Heart right ventricle (tissue), 16 donors: ENCODE data around the gene GLIPR2. TPM values are rescaled to one million over a fixed set of nuclear protein-coding genes. Genes with fewer than 3 reads are reported as not detected.

Source experiments
- ATAC-seq, 8 donors: fragments of 200-7000 bp; cut with Tn5 transposase; one replicate each; pipeline ENCODE4 v1.9.1; 2020; ENCODE audit warnings: mild to moderate bottlenecking in 8 of 8, moderate library complexity in 8 of 8, moderate number of reproducible peaks in 1 of 8
- DNase-seq, 2 donors: peaks; one replicate each; pipeline ENCODE4 v3.0.0-alpha.2; 2020
- H3K27ac ChIP-seq, 10 donors: fragments of 200-600 bp; sonication (generic) in 2 of 10; one replicate each; pipeline versions ENCODE4 v1.5.0 to v1.8.0; 2020 to 2022; ENCODE audit warnings: mild to moderate bottlenecking in 3 of 10
- H3K27me3 ChIP-seq, 7 donors: fragments of 200-600 bp; one replicate each; pipeline ENCODE4 v1.8.0; 2021 to 2022; ENCODE audit warnings: mild to moderate bottlenecking in 2 of 7
- H3K36me3 ChIP-seq, 9 donors: fragments of 200-600 bp; sonication (generic) in 1 of 9; one replicate each; pipeline versions ENCODE4 v1.5.0 to v1.8.0; 2020 to 2022; ENCODE audit warnings: mild to moderate bottlenecking in 2 of 9
- H3K4me1 ChIP-seq, 9 donors: fragments of 200-600 bp; sonication (generic) in 1 of 9; one replicate each; pipeline versions ENCODE4 v1.5.0 to v1.8.0; 2020 to 2022; ENCODE audit warnings: mild to moderate bottlenecking in 4 of 9
- H3K4me3 ChIP-seq, 10 donors: fragments of 200-600 bp; sonication (generic) in 2 of 10; one replicate each; pipeline versions ENCODE4 v1.5.0 to v1.8.0; 2020 to 2022; ENCODE audit warnings: mild to moderate bottlenecking in 7 of 10, moderate library complexity in 2 of 10
- H3K9me3 ChIP-seq, 11 donors: fragments of 200-600 bp in 10 of 11; sonication (generic) in 2 of 11; one replicate each; pipeline versions ENCODE4 v1.5.0 to v1.8.0; 2013 to 2022; ENCODE audit warnings: mild to moderate bottlenecking in 2 of 11, control low read depth in 1 of 11, moderate library complexity in 1 of 11
- CTCF ChIP-seq, 9 donors: fragments of 200-600 bp; sonication (generic) in 2 of 9; IDR thresholded peaks; one replicate each; pipeline versions ENCODE4 v1.5.0 to v1.8.0; 2021 to 2022; ENCODE audit warnings: antibody characterized with exemption in 9 of 9, mild to moderate bottlenecking in 5 of 9, moderate library complexity in 1 of 9
- WGBS, 2 donors: extraction: QIAGEN DNeasy Blood & Tissue Kit; methylation state at CpG; one replicate each; pipeline ENCODE4 v1.1.7; 2013; ENCODE audit warnings: inconsistent platforms in 1 of 2; 5-methylcytosine and 5-hydroxymethylcytosine counted together
- intact Hi-C, 10 donors: fragments of 100-400 bp; cut with DNase I; formaldehyde crosslinking; loops; one replicate each; pipeline versions ENCODE4 v1.11.1 to v1.14.2; 2022
- polyA plus RNA-seq, 2 donors: library from polyadenylated mRNA; stranded (reverse); fragments of 200-250 nt; gene quantifications; one replicate each; pipeline ENCODE4 v1.2.3, GENCODE V29; 2013
- total RNA-seq, 10 donors: library from RNA; stranded (reverse); fragmentation: NEBNext Ultra II Directional in 3 of 10; extraction: Animal tissue kit (Norgen Biotek cat#: 25700) in 3 of 10; gene quantifications; one replicate each; pipeline versions ENCODE4 v1.2.1 to v1.2.4, GENCODE V29; 2021 to 2023
- donor health status: Arrhythmogenic right ventricular cardiomyopathy.
- donor health status: ischemic (EF 13 %, LVEDD 7.1; RV severe dilation, severe dysfunction).
- donor health status: healthy with polysubstance abuse.
- donor health status: DM: no; HTN: yes; CAD: no.
- donor health status: DM: no; HTN: no; CAD: no.
- donor health status: ischemic (EF 25% LVEDD 6.9; RV normal size, moderate dysfunction).
- donor health status: ischemic (EF 25% LVEDD 5.7; RV mildly dilated, moderate dysfunction).
- donor health status: healthy.
- donor health status: DM: yes; HTN: yes; CAD: no.
- donor health status: Ischemic cardiomyopathy.
- donor health status: ischemic (EF 35%, LVEDD 5.7; RV mildly dilated, moderate dysfunction).
- donor health status: nonischemic (EF 11% LVEDD 7.7; RV severe dilation, severe dysfunction).
- donor health status: DM: yes; HTN: yes; CAD: no.
- donor health status: PGD.
- donor health status: ischemic (EF 29% LVEDD 5.4; RV normal size, mild dysfunction).
- donor health status: nonischemic (EF 23%, LVEDD 6.1; RV moderate dilation, normal function).

Gene GLIPR2
- total and polyA plus RNA-seq, 12 donors: 4.7 to 19.2 (median 7.1) TPM

DNA sequence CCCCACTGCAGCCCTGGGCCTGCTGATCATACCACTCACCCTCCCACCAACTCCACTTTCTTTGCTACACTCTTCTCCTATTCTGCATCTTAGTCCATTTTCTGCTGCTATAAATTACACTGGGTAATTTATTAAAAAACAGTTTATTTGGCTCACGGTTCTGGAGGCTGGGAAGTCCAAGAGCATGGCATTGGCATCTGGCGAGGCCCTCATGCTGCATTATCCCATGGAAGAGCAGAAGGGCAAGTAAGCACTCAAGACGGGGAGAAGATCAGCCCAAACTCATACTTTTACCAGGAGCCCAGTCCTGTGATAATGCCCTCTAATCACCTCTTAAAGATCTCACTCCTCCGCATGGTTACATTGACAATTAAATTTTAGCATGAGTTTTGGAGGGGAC lies 9.4 kb downstream of the GLIPR2 start:
- Histone ChIP-seq H3K27me3 (no peaks in the 10 kb centered on the region), H3K36me3 (peaks cover 0 to 18% (median 0%) of the 10 kb centered on the region in 9 donors), H3K4me1 (peaks cover 6 to 99% (median 45%) of the 10 kb centered on the region in 9 donors), H3K4me3 (no peak overlapping the region), H3K9me3 (peaks cover 0 to 9% (median 0%) of the 10 kb centered on the region in 11 donors), H3K27ac (peak overlapping the region in 1 of 10 donors; percentile 92)
- intact Hi-C loops: no loop called here
- no peak for ATAC-seq
- no peak for DNase-seq
- TF ChIP-seq CTCF (IDR thresholded peaks at IDR 0.05): no peak
- 95 to 99% methylated on average over 4 of the region's 4 CpGs for WGBS, 2 donors

DNA sequence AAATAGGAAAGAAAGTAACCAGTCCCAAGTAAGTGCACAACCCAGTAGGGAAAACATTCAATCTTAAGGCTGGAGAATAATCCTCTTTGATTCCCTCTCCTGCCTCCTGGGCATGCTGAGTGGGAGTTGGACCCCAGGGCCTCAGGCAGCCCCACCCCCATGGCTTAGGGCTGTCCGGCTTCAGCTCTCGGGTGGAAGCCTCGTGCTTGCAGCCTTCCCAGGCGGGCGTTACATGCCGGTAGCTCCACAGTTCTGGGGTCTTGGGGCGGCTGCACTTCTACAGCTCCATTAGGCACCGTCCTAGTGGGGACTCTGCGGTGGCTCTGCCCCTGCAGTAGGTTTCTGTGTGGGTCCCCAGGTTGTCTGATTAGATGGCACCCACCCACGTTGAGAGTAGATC lies 10.1 kb downstream of the GLIPR2 start:
- no peak overlapping the region for H3K4me3 ChIP-seq
- peaks cover 0 to 9% (median 0%) of the 10 kb centered on the region in 11 donors for H3K9me3 ChIP-seq
- ATAC-seq (no peak), DNase-seq (no peak)
- H3K4me1 ChIP-seq: peaks cover 6 to 99% (median 45%) of the 10 kb centered on the region in 9 donors
- WGBS, 2 donors: 91 to 95% methylated on average over 10 of the region's 10 CpGs
- intact Hi-C loops: no loop called here
- TF ChIP-seq CTCF (IDR thresholded peaks at IDR 0.05): no peak
- no peak overlapping the region for H3K27ac ChIP-seq
- no peaks in the 10 kb centered on the region for H3K27me3 ChIP-seq
- peaks cover 0 to 23% (median 0%) of the 10 kb centered on the region in 9 donors for H3K36me3 ChIP-seq

DNA sequence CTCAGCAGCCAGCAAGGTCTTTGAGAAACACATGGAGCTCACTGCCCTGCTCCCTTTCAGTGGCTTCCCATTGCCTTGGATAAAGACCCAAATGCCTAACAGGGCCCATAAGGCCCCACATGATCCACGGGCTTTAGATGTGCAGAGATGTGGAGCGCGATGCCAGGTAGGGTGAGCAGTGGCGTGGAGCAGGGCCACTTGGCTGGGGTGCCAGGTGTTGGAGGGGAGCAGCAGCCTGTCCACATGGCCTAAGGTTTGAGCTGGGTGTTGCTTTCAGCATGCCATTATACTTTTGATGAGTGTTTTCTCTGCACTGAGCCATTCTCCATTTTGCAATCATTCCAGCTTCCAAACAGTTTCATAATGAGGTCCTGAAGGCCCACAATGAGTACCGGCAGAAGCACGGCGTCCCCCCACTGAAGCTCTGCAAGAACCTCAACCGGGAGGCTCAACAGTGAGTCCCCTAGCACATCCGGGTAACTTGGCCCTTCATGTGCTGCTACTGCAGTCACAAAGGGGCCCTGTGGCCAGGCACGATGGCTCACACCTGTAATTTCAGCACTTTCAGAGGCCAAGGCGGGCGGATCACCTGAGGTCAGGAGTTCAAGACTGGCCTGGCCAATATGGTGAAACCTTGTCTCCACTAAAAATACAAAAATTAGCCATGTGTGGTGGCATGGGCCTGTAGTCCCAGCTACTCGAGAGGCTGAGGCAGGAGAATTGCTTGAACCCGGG lies 11.1 kb downstream of the GLIPR2 start:
- no peak for ATAC-seq
- peaks cover 6 to 99% (median 37%) of the 10 kb centered on the region in 9 donors for H3K4me1 ChIP-seq
- TF ChIP-seq CTCF (IDR thresholded peaks at IDR 0.05): no peak

GRCh38 chr9:36148311-36149051 lies 11.9 kb downstream of the GLIPR2 start:
- Histone ChIP-seq H3K4me3 (no peak overlapping the region), H3K4me1 (peaks cover 6 to 99% (median 28%) of the 10 kb centered on the region in 9 donors), H3K27ac (peak overlapping the region in 9 of 10 donors; percentile 17 to 96 (median 50)), H3K36me3 (peaks cover 0 to 26% (median 0%) of the 10 kb centered on the region in 9 donors), H3K27me3 (no peaks in the 10 kb centered on the region), H3K9me3 (peaks cover 0 to 9% (median 0%) of the 10 kb centered on the region in 11 donors)
- intact Hi-C loops: no loop called here
- peak; percentile 68 to 92 (median 88) for ATAC-seq
- 58 to 60% methylated on average over 14 of the region's 14 CpGs for WGBS, 2 donors
- DNase-seq: peak; percentile 91 to 92
- TF ChIP-seq CTCF (IDR thresholded peaks at IDR 0.05): no peak

More for the DNA sequence above, 11.1 kb downstream of the GLIPR2 start:
- WGBS, 2 donors: 94 to 96% methylated on average over 14 of the region's 14 CpGs
- Histone ChIP-seq H3K4me3 (no peak overlapping the region), H3K27ac (peak overlapping the region in 5 of 10 donors; percentile 9 to 96 (median 21)), H3K27me3 (no peaks in the 10 kb centered on the region), H3K36me3 (peaks cover 0 to 23% (median 0%) of the 10 kb centered on the region in 9 donors), H3K9me3 (peaks cover 0 to 9% (median 0%) of the 10 kb centered on the region in 11 donors)
- DNase-seq: no peak
- intact Hi-C loops: no loop called here
